Liver (tissue), 9 donors: ENCODE measurements around the gene PCMT1. TPM values are rescaled to one million over a fixed set of nuclear protein-coding genes. Genes with fewer than 3 reads are reported as not detected.

Experiments
- DNase-seq: peaks from one replicate; pipeline ENCODE4 v3.0.0-alpha.2; 2017; ENCODE audit warnings: low spot score
- H3K27ac ChIP-seq, 2 donors: one replicate each; pipeline ENCODE4 v1.7.0; 2013; ENCODE audit warnings: inconsistent platforms in 2 of 2, low read length in 2 of 2, control low read depth in 1 of 2, low read depth in 1 of 2, mild to moderate bottlenecking in 1 of 2
- H3K27me3 ChIP-seq, 4 donors: one replicate each; pipeline versions ENCODE4 v1.6.1 to v1.7.0; 2013; ENCODE audit warnings: low read length in 3 of 4, inconsistent platforms in 1 of 4, mild to moderate bottlenecking in 1 of 4, moderate library complexity in 1 of 4; ENCODE audit not compliant: control insufficient read depth in 4 of 4, insufficient read depth in 4 of 4
- H3K36me3 ChIP-seq, 4 donors: one replicate each; pipeline versions ENCODE4 v1.6.1 to v1.7.0; 2013; ENCODE audit warnings: low read length in 3 of 4, mild to moderate bottlenecking in 3 of 4, low read depth in 1 of 4, moderate library complexity in 1 of 4; ENCODE audit not compliant: control insufficient read depth in 4 of 4, insufficient read depth in 3 of 4
- H3K4me1 ChIP-seq, 4 donors: one replicate each; pipeline versions ENCODE4 v1.6.1 to v1.7.0; 2013; ENCODE audit warnings: low read length in 3 of 4, mild to moderate bottlenecking in 3 of 4, moderate library complexity in 1 of 4; ENCODE audit not compliant: control insufficient read depth in 4 of 4, insufficient read depth in 4 of 4
- H3K4me3 ChIP-seq, 3 donors: one replicate each; pipeline versions ENCODE4 v1.6.1 to v1.7.0; 2013; ENCODE audit warnings: low read length in 3 of 3, control low read depth in 1 of 3, low read depth in 1 of 3, mild to moderate bottlenecking in 1 of 3
- H3K9ac ChIP-seq, 2 donors: one replicate each; pipeline ENCODE4 v1.7.0; 2013; ENCODE audit warnings: low read length in 2 of 2, mild to moderate bottlenecking in 2 of 2, moderate library complexity in 2 of 2, control low read depth in 1 of 2, low read depth in 1 of 2
- H3K9me3 ChIP-seq, 4 donors: one replicate each; pipeline versions ENCODE4 v1.6.1 to v1.7.0; 2013; ENCODE audit warnings: low read length in 3 of 4; ENCODE audit not compliant: control insufficient read depth in 4 of 4
- EGR1 ChIP-seq, 2 donors: IDR thresholded peaks; 2 replicates each; pipeline ENCODE4 v1.6.1; 2016 to 2018; ENCODE audit warnings: antibody characterized with exemption in 2 of 2, low read depth in 2 of 2
- FOXA1 ChIP-seq: IDR thresholded peaks from 2 replicates; pipeline ENCODE4 v1.6.1; 2016; ENCODE audit warnings: antibody characterized with exemption
- FOXA2 ChIP-seq: IDR thresholded peaks from 2 replicates; pipeline ENCODE4 v1.6.1; 2016; ENCODE audit warnings: antibody characterized with exemption
- GABPA ChIP-seq, 2 donors: IDR thresholded peaks in 1 of 2; conservative IDR thresholded peaks in 1 of 2; 2 replicates each; pipeline ENCODE4 v1.6.1; 2016; ENCODE audit warnings: antibody characterized with exemption in 2 of 2, mild to moderate bottlenecking in 1 of 2, moderate library complexity in 1 of 2
- HNF4A ChIP-seq, 2 donors: conservative IDR thresholded peaks; 2 replicates each; pipeline ENCODE4 v1.6.1; 2016; ENCODE audit warnings: antibody characterized with exemption in 2 of 2, mild to moderate bottlenecking in 2 of 2
- MAX ChIP-seq: IDR thresholded peaks from 2 replicates; pipeline ENCODE4 v1.6.1; 2016; ENCODE audit warnings: antibody characterized with exemption
- RAD21 ChIP-seq, 2 donors: IDR thresholded peaks; 2 replicates each; pipeline ENCODE4 v1.6.1; 2016; ENCODE audit warnings: antibody characterized with exemption in 2 of 2, mild to moderate bottlenecking in 2 of 2
- RXRA ChIP-seq, 2 donors: IDR thresholded peaks; 2 replicates each; pipeline ENCODE4 v1.6.1; 2017 to 2018; ENCODE audit warnings: antibody characterized with exemption in 2 of 2, mild to moderate bottlenecking in 1 of 2
- SP1 ChIP-seq: IDR thresholded peaks from 2 replicates; pipeline ENCODE4 v1.6.1; 2018; ENCODE audit warnings: antibody characterized with exemption, mild to moderate bottlenecking
- TAF1 ChIP-seq: conservative IDR thresholded peaks from 2 replicates; pipeline ENCODE4 v1.6.1; 2016; ENCODE audit warnings: antibody characterized with exemption, mild to moderate bottlenecking
- YY1 ChIP-seq: IDR thresholded peaks from 2 replicates; pipeline ENCODE4 v1.6.1; 2016; ENCODE audit warnings: antibody characterized with exemption, mild to moderate bottlenecking
- ZBTB33 ChIP-seq: IDR thresholded peaks from 2 replicates; pipeline ENCODE4 v1.6.1; 2016; ENCODE audit warnings: antibody characterized with exemption
- WGBS: extraction: QIAGEN DNeasy Blood & Tissue Kit; methylation state at CpG from one replicate; pipeline ENCODE4 v1.1.7; 2013; 5-methylcytosine and 5-hydroxymethylcytosine counted together
- polyA plus RNA-seq, 2 donors: library from polyadenylated mRNA; stranded (reverse) in 1 of 2; unstranded in 1 of 2; fragments of 200-250 nt in 1 of 2; fragments of >200 nt in 1 of 2; fragmentation: Nextera tagmentation in 1 of 2; extraction: Ambion mirVana in 1 of 2; gene quantifications; one replicate each; pipeline versions ENCODE4 v1.2.1 to v1.2.3, GENCODE V29; 2013 to 2015
- total RNA-seq, 2 donors: library from RNA; depleted of rRNA; stranded (reverse); fragments of >200 nt; gene quantifications; one replicate each; pipeline ENCODE4 v1.2.3, GENCODE V29; 2014
- TF ChIP-seq, protein P1 (sequence below): IDR thresholded peaks from 2 replicates; pipeline ENCODE4 v1.6.1; 2016; ENCODE audit warnings: antibody characterized with exemption, mild to moderate bottlenecking
- TF ChIP-seq, protein P2 (sequence below): fragments of 150-350 bp; IDR thresholded peaks from 2 replicates; pipeline ENCODE4 v1.5.1; 2017; ENCODE audit warnings: improper control_type of control experiment, low read depth, low read length; ENCODE audit not compliant: missing input control
- TF ChIP-seq, protein P3 (sequence below): IDR thresholded peaks from 2 replicates; pipeline ENCODE4 v1.6.1; 2016; ENCODE audit warnings: antibody characterized with exemption
- donor health status: healthy.
- donor health status: healthy.
- donor health status: healthy.
- donor health status: healthy.
- donor health status: healthy.

The PCMT1 gene
- total and polyA plus RNA-seq, 4 donors, result 56.8 to 78.8 (median 75.0) TPM

DNA sequence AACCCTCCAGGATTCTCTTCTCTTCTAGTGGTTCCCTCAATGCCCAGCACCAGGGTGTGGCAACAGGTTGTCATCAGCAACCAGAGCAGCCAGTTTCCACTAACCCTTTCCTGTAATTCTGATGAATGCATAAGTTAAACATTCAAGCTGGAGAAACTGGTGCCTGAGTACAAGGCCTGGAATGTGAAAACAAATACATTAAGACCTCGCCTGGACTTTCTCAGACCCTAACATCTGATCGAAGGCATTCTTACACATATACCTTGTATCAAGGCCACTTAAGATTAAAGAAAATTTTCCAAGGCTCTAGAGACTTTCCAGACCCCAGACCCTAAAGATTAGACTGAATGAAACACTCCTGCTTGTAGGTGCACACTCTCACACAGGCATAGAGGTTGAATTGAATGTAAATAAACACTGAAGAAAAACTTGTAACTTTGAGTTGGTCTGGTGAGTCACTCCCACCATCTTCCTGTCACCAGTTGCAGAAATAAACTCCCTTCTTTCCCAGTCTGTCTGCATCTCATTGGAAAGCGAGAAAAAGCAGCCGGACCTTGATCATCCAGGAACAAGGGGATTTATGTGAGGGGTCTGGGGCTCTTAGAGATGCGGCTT is 105.6 kb downstream of the PCMT1 start (continued):
- no peak for TF ChIP-seq GABPA (IDR thresholded peaks at IDR 0.05 in 1 of 2, conservative IDR thresholded peaks at IDR 0.05 in 1 of 2)
- TF ChIP-seq FOXA2, result no peak
- no peak for TF ChIP-seq SP1

DNA sequence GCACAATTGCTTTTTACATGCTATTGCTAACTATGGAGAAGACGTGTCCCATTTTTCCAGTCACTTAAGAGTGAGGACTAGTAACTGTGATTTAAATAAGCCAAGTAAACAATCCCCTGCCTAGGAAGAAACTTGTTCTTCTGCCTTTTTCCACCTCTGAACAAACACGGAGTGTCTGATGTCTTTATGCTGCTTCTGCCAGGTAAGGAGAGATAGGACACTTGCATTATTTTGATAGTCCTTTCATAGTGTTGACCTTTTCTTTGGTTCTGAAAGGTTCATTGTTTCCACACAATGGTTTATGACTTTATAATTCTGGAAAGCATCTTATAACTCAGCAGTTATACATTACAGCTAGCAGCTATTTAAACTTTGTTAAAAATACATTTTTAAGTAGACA is 106.2 kb downstream of the PCMT1 start:
- Histone ChIP-seq H3K4me1 (peaks cover 0 to 9% (median 4%) of the 10 kb centered on the region in 4 donors), H3K9ac (no peak overlapping the region), H3K4me3 (no peak overlapping the region), H3K27ac (no peak overlapping the region), H3K9me3 (no peaks in the 10 kb centered on the region), H3K27me3 (no peaks in the 10 kb centered on the region), H3K36me3 (peaks cover 0 to 3% (median 2%) of the 10 kb centered on the region in 4 donors)
- TF ChIP-seq HNF4A (conservative IDR thresholded peaks at IDR 0.05) (no peak), MAX (no peak)
- TF ChIP-seq, protein P1, sequence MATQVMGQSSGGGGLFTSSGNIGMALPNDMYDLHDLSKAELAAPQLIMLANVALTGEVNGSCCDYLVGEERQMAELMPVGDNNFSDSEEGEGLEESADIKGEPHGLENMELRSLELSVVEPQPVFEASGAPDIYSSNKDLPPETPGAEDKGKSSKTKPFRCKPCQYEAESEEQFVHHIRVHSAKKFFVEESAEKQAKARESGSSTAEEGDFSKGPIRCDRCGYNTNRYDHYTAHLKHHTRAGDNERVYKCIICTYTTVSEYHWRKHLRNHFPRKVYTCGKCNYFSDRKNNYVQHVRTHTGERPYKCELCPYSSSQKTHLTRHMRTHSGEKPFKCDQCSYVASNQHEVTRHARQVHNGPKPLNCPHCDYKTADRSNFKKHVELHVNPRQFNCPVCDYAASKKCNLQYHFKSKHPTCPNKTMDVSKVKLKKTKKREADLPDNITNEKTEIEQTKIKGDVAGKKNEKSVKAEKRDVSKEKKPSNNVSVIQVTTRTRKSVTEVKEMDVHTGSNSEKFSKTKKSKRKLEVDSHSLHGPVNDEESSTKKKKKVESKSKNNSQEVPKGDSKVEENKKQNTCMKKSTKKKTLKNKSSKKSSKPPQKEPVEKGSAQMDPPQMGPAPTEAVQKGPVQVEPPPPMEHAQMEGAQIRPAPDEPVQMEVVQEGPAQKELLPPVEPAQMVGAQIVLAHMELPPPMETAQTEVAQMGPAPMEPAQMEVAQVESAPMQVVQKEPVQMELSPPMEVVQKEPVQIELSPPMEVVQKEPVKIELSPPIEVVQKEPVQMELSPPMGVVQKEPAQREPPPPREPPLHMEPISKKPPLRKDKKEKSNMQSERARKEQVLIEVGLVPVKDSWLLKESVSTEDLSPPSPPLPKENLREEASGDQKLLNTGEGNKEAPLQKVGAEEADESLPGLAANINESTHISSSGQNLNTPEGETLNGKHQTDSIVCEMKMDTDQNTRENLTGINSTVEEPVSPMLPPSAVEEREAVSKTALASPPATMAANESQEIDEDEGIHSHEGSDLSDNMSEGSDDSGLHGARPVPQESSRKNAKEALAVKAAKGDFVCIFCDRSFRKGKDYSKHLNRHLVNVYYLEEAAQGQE, result no peak
- 85% methylated on average over 2 of the region's 2 CpGs for WGBS
- DNase-seq, result no peak

DNA sequence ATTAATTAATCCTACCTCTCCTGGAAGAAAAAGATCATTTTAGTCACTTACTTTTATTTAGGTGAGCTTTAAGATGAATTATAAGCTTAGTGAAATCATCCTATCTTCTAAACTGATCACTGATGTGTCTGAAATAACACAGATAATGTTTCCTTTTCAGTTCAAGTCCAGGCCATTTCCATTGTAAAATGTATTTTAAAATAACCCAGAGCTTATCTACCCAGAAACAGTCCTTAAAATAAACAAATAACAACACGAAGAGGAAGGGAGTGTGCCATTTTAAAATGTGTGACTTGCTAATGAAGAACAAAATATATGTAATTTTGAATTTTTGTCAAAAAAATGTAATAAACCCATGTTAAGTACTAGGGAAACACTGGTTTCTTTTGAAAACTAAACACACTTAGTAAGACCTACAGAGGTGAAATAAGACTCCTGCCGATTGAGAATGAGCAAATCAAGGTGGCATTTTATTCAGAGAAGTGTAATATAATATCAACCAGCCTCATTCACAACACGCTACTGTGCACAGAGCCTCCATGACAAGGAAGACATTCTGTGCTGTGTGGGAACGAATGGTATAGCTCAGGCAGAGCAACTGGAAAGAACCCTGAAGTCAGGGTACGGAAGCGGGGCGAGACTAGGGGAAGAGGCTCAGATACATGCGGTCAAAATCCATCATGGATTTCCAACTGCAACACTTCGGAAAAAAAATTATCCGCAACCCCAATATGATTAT is 106.9 kb downstream of the PCMT1 start:
- no peak overlapping the region for H3K4me3 ChIP-seq
- no peak for TF ChIP-seq SP1
- TF ChIP-seq FOXA1, result no peak
- TF ChIP-seq FOXA2, result no peak
- TF ChIP-seq, protein P1, result no peak
- TF ChIP-seq MAX, result no peak
- TF ChIP-seq ZBTB33, result no peak
- TF ChIP-seq EGR1 (IDR thresholded peaks at IDR 0.05; ENCODE audit: low read depth in 2 of 2), result no peak
- no peak for TF ChIP-seq RAD21 (IDR thresholded peaks at IDR 0.05)
- TF ChIP-seq, protein P2, sequence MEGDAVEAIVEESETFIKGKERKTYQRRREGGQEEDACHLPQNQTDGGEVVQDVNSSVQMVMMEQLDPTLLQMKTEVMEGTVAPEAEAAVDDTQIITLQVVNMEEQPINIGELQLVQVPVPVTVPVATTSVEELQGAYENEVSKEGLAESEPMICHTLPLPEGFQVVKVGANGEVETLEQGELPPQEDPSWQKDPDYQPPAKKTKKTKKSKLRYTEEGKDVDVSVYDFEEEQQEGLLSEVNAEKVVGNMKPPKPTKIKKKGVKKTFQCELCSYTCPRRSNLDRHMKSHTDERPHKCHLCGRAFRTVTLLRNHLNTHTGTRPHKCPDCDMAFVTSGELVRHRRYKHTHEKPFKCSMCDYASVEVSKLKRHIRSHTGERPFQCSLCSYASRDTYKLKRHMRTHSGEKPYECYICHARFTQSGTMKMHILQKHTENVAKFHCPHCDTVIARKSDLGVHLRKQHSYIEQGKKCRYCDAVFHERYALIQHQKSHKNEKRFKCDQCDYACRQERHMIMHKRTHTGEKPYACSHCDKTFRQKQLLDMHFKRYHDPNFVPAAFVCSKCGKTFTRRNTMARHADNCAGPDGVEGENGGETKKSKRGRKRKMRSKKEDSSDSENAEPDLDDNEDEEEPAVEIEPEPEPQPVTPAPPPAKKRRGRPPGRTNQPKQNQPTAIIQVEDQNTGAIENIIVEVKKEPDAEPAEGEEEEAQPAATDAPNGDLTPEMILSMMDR, result no peak
- TF ChIP-seq, protein P3, sequence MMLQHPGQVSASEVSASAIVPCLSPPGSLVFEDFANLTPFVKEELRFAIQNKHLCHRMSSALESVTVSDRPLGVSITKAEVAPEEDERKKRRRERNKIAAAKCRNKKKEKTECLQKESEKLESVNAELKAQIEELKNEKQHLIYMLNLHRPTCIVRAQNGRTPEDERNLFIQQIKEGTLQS, result no peak
- no peak for TF ChIP-seq YY1
- no peak for TF ChIP-seq RXRA (IDR thresholded peaks at IDR 0.05)
- no peak for TF ChIP-seq HNF4A (conservative IDR thresholded peaks at IDR 0.05)
- no peak for TF ChIP-seq TAF1
- H3K4me1 ChIP-seq, result peaks cover 0 to 15% (median 9%) of the 10 kb centered on the region in 4 donors
- no peaks in the 10 kb centered on the region for H3K27me3 ChIP-seq
- no peak overlapping the region for H3K27ac ChIP-seq
- no peak overlapping the region for H3K9ac ChIP-seq
- H3K36me3 ChIP-seq, result peaks cover 0 to 2% (median 0%) of the 10 kb centered on the region in 4 donors
- no peak for DNase-seq
- no peaks in the 10 kb centered on the region for H3K9me3 ChIP-seq
- 91% methylated on average over 10 of the region's 10 CpGs for WGBS
